H1 (cell line): ENCODE data around the gene CCDC7. TPM values are rescaled to one million over a fixed set of nuclear protein-coding genes. Genes with fewer than 3 reads are reported as not detected.
"Not testable (repeated sequence)": the region's sequence is repeated elsewhere in the genome, so short reads cannot be mapped to it uniquely, and the experiment has no call there.

ENCODE experiments used
- CTCF ChIA-PET: fragments of 300-600 bp; sonication (Branson Sonifier 250); formaldehyde crosslinking; loops from one replicate; lab custom pipeline; 2021; ENCODE audit not compliant: partially characterized antibody; lab: Charles Lee
- POLR2A ChIA-PET: fragments of 300-600 bp; sonication (Branson Sonifier 250); formaldehyde crosslinking; loops from one replicate; lab custom pipeline; 2021; ENCODE audit warnings: inconsistent platforms; ENCODE audit not compliant: partially characterized antibody; lab: Charles Lee
- DNase-seq, 2 experiments: peaks; one replicate each; pipeline versions ENCODE4 v3.0.0 to v3.0.0-alpha.2; 2010 to 2022; ENCODE audit warnings: low spot score in 2 of 2, low read depth in 1 of 2, mixed read lengths in 1 of 2
- FAIRE-seq: peaks from 2 replicates; lab custom pipeline; 2011; peaks lifted over from hg19 to GRCh38; lab: Jason Lieb, UNC
- H2AFZ ChIP-seq: 2 replicates; pipeline ENCODE4 v1.8.1; 2012; ENCODE audit warnings: low read length, inconsistent platforms
- H2AK5ac ChIP-seq: 2 replicates; pipeline ENCODE4 v1.6.1; 2013; ENCODE audit warnings: low read depth, low read length
- H2BK120ac ChIP-seq: replicated peaks from 2 replicates; pipeline ENCODE3; 2013; ENCODE audit warnings: low read depth, low read length, inconsistent platforms
- H2BK12ac ChIP-seq: 2 replicates; pipeline ENCODE4 v1.6.1; 2013; ENCODE audit warnings: low read depth, low read length
- H2BK15ac ChIP-seq: 2 replicates; pipeline ENCODE4 v1.6.1; 2013; ENCODE audit warnings: low read length
- H2BK20ac ChIP-seq: 2 replicates; pipeline ENCODE4 v1.6.1; 2013; ENCODE audit warnings: low read length
- H2BK5ac ChIP-seq: 2 replicates; pipeline ENCODE4 v1.6.1; 2013; ENCODE audit warnings: low read depth, low read length
- H3K14ac ChIP-seq: 2 replicates; pipeline ENCODE4 v1.6.1; 2013; ENCODE audit warnings: inconsistent platforms; ENCODE audit not compliant: insufficient read length
- H3K18ac ChIP-seq: 2 replicates; pipeline ENCODE4 v1.6.1; 2013; ENCODE audit warnings: low read length; ENCODE audit errors: extremely low read depth
- H3K23ac ChIP-seq: 2 replicates; pipeline ENCODE4 v1.6.1; 2013; ENCODE audit warnings: inconsistent platforms; ENCODE audit not compliant: insufficient read length
- H3K23me2 ChIP-seq: 2 replicates; pipeline ENCODE4 v1.6.1; 2013; ENCODE audit warnings: low read depth, low read length
- H3K27ac ChIP-seq: 2 replicates; pipeline ENCODE4 v1.6.1; 2011; ENCODE audit warnings: low read depth, low read length, inconsistent platforms
- H3K27me3 ChIP-seq, 4 experiments: replicated peaks in 1 of 4; 1 replicate in 1 of 4; 2 replicates in 3 of 4; pipeline versions ENCODE4 v1.6.1 to v1.8.1; 2011 to 2013; ENCODE audit warnings: low read length in 3 of 4, mild to moderate bottlenecking in 3 of 4, inconsistent platforms in 2 of 4, mixed read lengths in 2 of 4, moderate library complexity in 1 of 4; ENCODE audit not compliant: control insufficient read depth in 3 of 4, insufficient read depth in 3 of 4; ENCODE audit errors: extremely low read depth in 1 of 4
- H3K36me3 ChIP-seq, 4 experiments: 2 replicates each; pipeline versions ENCODE4 v1.6.1 to v1.8.1; 2011 to 2013; ENCODE audit warnings: mild to moderate bottlenecking in 4 of 4, low read length in 3 of 4, moderate library complexity in 2 of 4, control low read depth in 1 of 4, inconsistent platforms in 1 of 4; ENCODE audit not compliant: insufficient read depth in 4 of 4, control insufficient read depth in 2 of 4
- H3K4ac ChIP-seq: replicated peaks from 2 replicates; pipeline ENCODE3; 2013; ENCODE audit warnings: low read length, low read depth, mixed read lengths, inconsistent platforms; ENCODE audit not compliant: insufficient read length
- H3K4me1 ChIP-seq, 4 experiments: replicated peaks in 1 of 4; 1 replicate in 1 of 4; 2 replicates in 3 of 4; pipeline versions ENCODE4 v1.6.1 to v1.8.1; 2011 to 2013; ENCODE audit warnings: low read length in 3 of 4, inconsistent platforms in 2 of 4, mixed read lengths in 1 of 4; ENCODE audit not compliant: insufficient read depth in 4 of 4, control insufficient read depth in 3 of 4
- H3K4me2 ChIP-seq, 2 experiments: 2 replicates each; pipeline versions ENCODE4 v1.6.1 to v1.8.1; 2011 to 2013; ENCODE audit warnings: low read depth in 2 of 2, low read length in 2 of 2, control low read depth in 1 of 2, inconsistent platforms in 1 of 2, mild to moderate bottlenecking in 1 of 2; ENCODE audit not compliant: insufficient read depth in 1 of 2
- H3K4me3 ChIP-seq, 4 experiments: fragments of 200-600, 300-600 bp in 1 of 4; sonication (generic), shearing (Covaris generic), sonication (Bioruptor Twin) in 1 of 4; 2 replicates each; pipeline versions ENCODE4 v1.5.1 to v1.8.1; 2011 to 2016; ENCODE audit warnings: low read length in 4 of 4, low read depth in 3 of 4, control low read depth in 2 of 4, inconsistent platforms in 2 of 4, mild to moderate bottlenecking in 2 of 4, mixed read lengths in 1 of 4, moderate library complexity in 1 of 4; ENCODE audit not compliant: insufficient read depth in 2 of 4; ENCODE audit errors: extremely low read depth in 1 of 4
- H3K56ac ChIP-seq: replicated peaks from 2 replicates; pipeline ENCODE3; 2013; ENCODE audit warnings: low read depth, mild to moderate bottlenecking, mixed read lengths, low read length, inconsistent platforms; ENCODE audit not compliant: insufficient read length
- H3K79me1 ChIP-seq: 2 replicates; pipeline ENCODE4 v1.6.1; 2013; ENCODE audit warnings: low read depth, low read length, control low read depth
- H3K79me2 ChIP-seq, 2 experiments: 2 replicates each; pipeline versions ENCODE4 v1.6.1 to v1.8.1; 2012 to 2013; ENCODE audit warnings: low read length in 2 of 2, mild to moderate bottlenecking in 2 of 2, inconsistent platforms in 1 of 2; ENCODE audit not compliant: insufficient read depth in 2 of 2, control insufficient read depth in 1 of 2
- H3K9ac ChIP-seq, 4 experiments: replicated peaks in 1 of 4; 1 replicate in 1 of 4; 2 replicates in 3 of 4; pipeline versions ENCODE4 v1.6.1 to v1.8.1; 2011 to 2013; ENCODE audit warnings: low read depth in 3 of 4, low read length in 3 of 4, control low read depth in 2 of 4, mild to moderate bottlenecking in 2 of 4, moderate library complexity in 2 of 4, inconsistent platforms in 1 of 4; ENCODE audit errors: extremely low read depth in 1 of 4
- H3K9me3 ChIP-seq, 2 experiments: 2 replicates each; pipeline versions ENCODE4 v1.6.1 to v1.8.1; 2012 to 2013; ENCODE audit warnings: mild to moderate bottlenecking in 2 of 2, moderate library complexity in 2 of 2, control low read depth in 1 of 2, inconsistent platforms in 1 of 2, low read depth in 1 of 2, low read length in 1 of 2, mixed read lengths in 1 of 2; ENCODE audit not compliant: insufficient read depth in 2 of 2
- H4K20me1 ChIP-seq, 2 experiments: replicated peaks in 1 of 2; 2 replicates each; pipeline versions ENCODE3 to v1.8.1; 2011 to 2013; ENCODE audit warnings: inconsistent platforms in 2 of 2, low read length in 2 of 2, mild to moderate bottlenecking in 1 of 2; ENCODE audit not compliant: insufficient read depth in 2 of 2, control insufficient read depth in 1 of 2
- H4K5ac ChIP-seq: 2 replicates; pipeline ENCODE4 v1.6.1; 2013; ENCODE audit warnings: low read length, low read depth, mixed read lengths, inconsistent platforms; ENCODE audit not compliant: insufficient read length
- H4K8ac ChIP-seq: 2 replicates; pipeline ENCODE4 v1.8.0; 2013; ENCODE audit warnings: mild to moderate bottlenecking, moderate library complexity, low read length, inconsistent platforms; ENCODE audit not compliant: insufficient read depth; ENCODE audit errors: extremely low read depth
- H4K91ac ChIP-seq: replicated peaks from 2 replicates; pipeline ENCODE3; 2013; ENCODE audit warnings: low read length, mixed read lengths, inconsistent platforms; ENCODE audit not compliant: insufficient read length
- BRCA1 ChIP-seq: IDR thresholded peaks from 2 replicates; pipeline ENCODE4 v1.6.1; 2012; ENCODE audit warnings: low read depth, low read length, improper control_type of control experiment
- E2F6 ChIP-seq: IDR thresholded peaks from 2 replicates; pipeline ENCODE4 v1.6.1; 2012; ENCODE audit warnings: inconsistent platforms
- JUND ChIP-seq: IDR thresholded peaks from 2 replicates; pipeline ENCODE4 v1.6.1; 2011; ENCODE audit warnings: mild to moderate bottlenecking, improper control_type of control experiment, low read length
- POLR2AphosphoS5 ChIP-seq: IDR thresholded peaks from 2 replicates; pipeline ENCODE4 v1.6.1; 2011; ENCODE audit warnings: low read depth, low read length
- RFX5 ChIP-seq: IDR thresholded peaks from 2 replicates; pipeline ENCODE4 v1.6.1; 2011; ENCODE audit warnings: low read depth, low read length, improper control_type of control experiment, borderline replicate concordance
- SP1 ChIP-seq: IDR thresholded peaks from 2 replicates; pipeline ENCODE4 v1.6.1; 2011; ENCODE audit warnings: low read depth, low read length
- WGBS, 2 experiments: shearing (Covaris generic) in 1 of 2; methylation state at CpG; one replicate each; pipeline versions ENCODE4 v1.1.6 to v1.1.7; 2013 to 2015; ENCODE audit warnings: low lambda C conversion rate in 2 of 2, mixed read lengths in 2 of 2, inconsistent platforms in 1 of 2, low coverage in 1 of 2, missing lambda C conversion rate in 1 of 2; ENCODE audit not compliant: insufficient replicate concordance in 2 of 2, insufficient coverage in 1 of 2, insufficient read length in 1 of 2; ENCODE audit errors: extremely low coverage in 1 of 2, missing lambda C conversion rate in 1 of 2; 5-methylcytosine and 5-hydroxymethylcytosine counted together
- polyA plus RNA-seq, 7 experiments: library from polyadenylated mRNA; depleted of rRNA in 3 of 7; stranded (reverse) in 5 of 7; unstranded in 2 of 7; fragments of >200 nt in 5 of 7; fragments of 200-250 nt in 2 of 7; gene quantifications; 1 replicate in 5 of 7; 2 replicates in 1 of 7; 4 replicates in 1 of 7; pipeline versions ENCODE4 v1.2.1 to v1.2.3, GENCODE V29; 2011 to 2013; ENCODE audit warnings: missing spikeins in 2 of 7, mixed read lengths in 2 of 7
- total RNA-seq: library from RNA; stranded (reverse); fragmentation: NEBNext Ultra II Directional; extraction: Animal tissue kit (Norgen Biotek cat#: 25700); gene quantifications from 2 replicates; pipeline ENCODE4 v1.2.1, GENCODE V29; 2021

The CCDC7 gene
- total and polyA plus RNA-seq, 2 of the 8 experiments (the other 6 are each of a cell fraction or from before 2014, with no cell fraction given) = 0.18 to 0.74 TPM

GRCh38 chr10:32605787-32606186 is 159.8 kb downstream of the CCDC7 start (continued):
- TF ChIP-seq JUND = no peak
- TF ChIP-seq RFX5 = no peak
- TF ChIP-seq E2F6 = no peak
- no peak for TF ChIP-seq SP1
- TF ChIP-seq POLR2AphosphoS5 = no peak
- no peak for TF ChIP-seq BRCA1

- H3K23ac ChIP-seq, H2BK120ac ChIP-seq, H3K23me2 ChIP-seq, H4K91ac ChIP-seq, H3K79me1 ChIP-seq, H4K20me1 ChIP-seq, DNase-seq, H3K4me2 ChIP-seq, H3K18ac ChIP-seq, H3K9me3 ChIP-seq, H3K27ac ChIP-seq, H2BK15ac ChIP-seq, FAIRE-seq, H4K8ac ChIP-seq, H2BK20ac ChIP-seq, H3K4ac ChIP-seq, H3K14ac ChIP-seq, H3K9ac ChIP-seq, H4K5ac ChIP-seq, H2BK12ac ChIP-seq, CTCF ChIA-PET, H2BK5ac ChIP-seq, H3K4me3 ChIP-seq, H3K36me3 ChIP-seq, H2AK5ac ChIP-seq, H3K79me2 ChIP-seq, H3K56ac ChIP-seq, H3K27me3 ChIP-seq, H3K4me1 ChIP-seq, H2AFZ ChIP-seq: not testable (repeated sequence)
- POLR2A ChIA-PET = interaction anchor here (0.7 kb wide), 1 partner anchor 441 kb away, joined by 3 read pairs; no protein-coding TSS in a partner anchor
- WGBS, 2 experiments = 94% methylated on average over 2 of the region's 2 CpGs; no CpG with 5 or more reads in 1 of the 2 experiments
Measured at GRCh38 chr10:32610543-32610942, 164.6 kb downstream of the CCDC7 start.
